Heart left ventricle (tissue), 13 donors: ENCODE results near the gene F3.

ENCODE experiments used
- POLR2A ChIP-seq, 2 donors: fragments of 450-650 bp; IDR thresholded peaks; one replicate each; pipeline ENCODE4 v1.6.1; 2017; ENCODE audit warnings: antibody characterized with exemption in 2 of 2, mild to moderate bottlenecking in 2 of 2, moderate library complexity in 2 of 2
- TF ChIP-seq, protein P1 (sequence below), 12 donors: fragments of 200-600 bp; sonication (generic) in 4 of 12; IDR thresholded peaks; one replicate each; pipeline versions ENCODE4 v1.5.0 to v1.8.0; 2018 to 2022; ENCODE audit warnings: antibody characterized with exemption in 12 of 12, mild to moderate bottlenecking in 5 of 12
- donor health status: ischemic (EF 13 %, LVEDD 7.1; RV severe dilation, severe dysfunction).
- donor health status: DM: no; HTN: yes; CAD: no.
- donor health status: DM: no; HTN: no; CAD: no.
- donor health status: ischemic (EF 25% LVEDD 6.9; RV normal size, moderate dysfunction).
- donor health status: ischemic (EF 25% LVEDD 5.7; RV mildly dilated, moderate dysfunction).
- donor health status: ischemic (EF 35%, LVEDD 5.7; RV mildly dilated, moderate dysfunction).
- donor health status: nonischemic (EF 11% LVEDD 7.7; RV severe dilation, severe dysfunction).
- donor health status: DM: yes; HTN: yes; CAD: no.
- donor health status: PGD.
- donor health status: ischemic (EF 29% LVEDD 5.4; RV normal size, mild dysfunction).
- donor health status: nonischemic (EF 23%, LVEDD 6.1; RV moderate dilation, normal function).

DNA sequence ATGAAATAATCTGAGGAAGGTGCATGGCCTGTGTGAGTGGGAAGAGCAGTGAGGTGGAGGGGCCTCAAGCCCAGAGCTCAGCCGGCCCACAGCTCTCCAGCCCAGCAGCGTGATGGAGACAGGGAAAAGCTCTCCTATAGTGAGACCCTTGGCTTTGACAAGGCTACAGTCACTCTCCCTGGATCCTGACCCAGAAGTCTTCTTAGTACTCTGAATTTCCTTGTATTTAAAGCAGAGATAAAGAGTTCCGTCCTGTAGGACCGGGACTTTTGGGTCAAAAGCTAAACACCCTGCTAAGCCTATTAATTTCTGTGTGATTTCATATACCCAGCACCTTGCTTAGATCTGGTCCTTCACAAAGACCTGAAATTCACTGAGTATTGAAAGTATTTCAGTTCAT is 48.2 kb upstream of the F3 start:
- TF ChIP-seq, protein P1, sequence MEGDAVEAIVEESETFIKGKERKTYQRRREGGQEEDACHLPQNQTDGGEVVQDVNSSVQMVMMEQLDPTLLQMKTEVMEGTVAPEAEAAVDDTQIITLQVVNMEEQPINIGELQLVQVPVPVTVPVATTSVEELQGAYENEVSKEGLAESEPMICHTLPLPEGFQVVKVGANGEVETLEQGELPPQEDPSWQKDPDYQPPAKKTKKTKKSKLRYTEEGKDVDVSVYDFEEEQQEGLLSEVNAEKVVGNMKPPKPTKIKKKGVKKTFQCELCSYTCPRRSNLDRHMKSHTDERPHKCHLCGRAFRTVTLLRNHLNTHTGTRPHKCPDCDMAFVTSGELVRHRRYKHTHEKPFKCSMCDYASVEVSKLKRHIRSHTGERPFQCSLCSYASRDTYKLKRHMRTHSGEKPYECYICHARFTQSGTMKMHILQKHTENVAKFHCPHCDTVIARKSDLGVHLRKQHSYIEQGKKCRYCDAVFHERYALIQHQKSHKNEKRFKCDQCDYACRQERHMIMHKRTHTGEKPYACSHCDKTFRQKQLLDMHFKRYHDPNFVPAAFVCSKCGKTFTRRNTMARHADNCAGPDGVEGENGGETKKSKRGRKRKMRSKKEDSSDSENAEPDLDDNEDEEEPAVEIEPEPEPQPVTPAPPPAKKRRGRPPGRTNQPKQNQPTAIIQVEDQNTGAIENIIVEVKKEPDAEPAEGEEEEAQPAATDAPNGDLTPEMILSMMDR (IDR thresholded peaks at IDR 0.05), result no peak
- no peak for TF ChIP-seq POLR2A (IDR thresholded peaks at IDR 0.05)
